Kidney (tissue), 14 donors: Measurements from ENCODE around the gene KNL1. TPM values are rescaled to one million over a fixed set of nuclear protein-coding genes. Genes with fewer than 3 reads are reported as not detected.

Experiments used
- DNase-seq, 5 donors: peaks; one replicate each; pipeline ENCODE4 v3.0.0-alpha.2; 2013 to 2020
- FAIRE-seq: peaks from 2 replicates; lab custom pipeline; 2012; peaks lifted over from hg19 to GRCh38; lab: Jason Lieb, UNC
- H3K27ac ChIP-seq, 2 donors: one replicate each; pipeline ENCODE4 v1.7.0; 2013; ENCODE audit warnings: low read depth in 2 of 2, low read length in 2 of 2, inconsistent platforms in 1 of 2
- H3K27me3 ChIP-seq: one replicate; pipeline ENCODE4 v1.7.1; 2013; ENCODE audit warnings: low read length, inconsistent platforms; ENCODE audit not compliant: control insufficient read depth, insufficient read depth
- H3K36me3 ChIP-seq, 3 donors: one replicate each; pipeline versions ENCODE4 v1.7.0 to v1.7.1; 2013; ENCODE audit warnings: low read length in 3 of 3, control low read depth in 1 of 3, inconsistent platforms in 1 of 3; ENCODE audit not compliant: insufficient read depth in 3 of 3, control insufficient read depth in 2 of 3
- H3K4me1 ChIP-seq, 3 donors: one replicate each; pipeline versions ENCODE4 v1.7.0 to v1.7.1; 2013; ENCODE audit warnings: low read length in 3 of 3, inconsistent platforms in 1 of 3, low read depth in 1 of 3; ENCODE audit not compliant: control insufficient read depth in 2 of 3, insufficient read depth in 2 of 3
- H3K4me3 ChIP-seq, 3 donors: one replicate each; pipeline versions ENCODE4 v1.7.0 to v1.8.1; 2013; ENCODE audit warnings: low read length in 3 of 3, control low read depth in 1 of 3, inconsistent platforms in 1 of 3
- H3K9ac ChIP-seq, 3 donors: one replicate each; pipeline versions ENCODE4 v1.7.0 to v1.7.1; 2013; ENCODE audit warnings: low read length in 3 of 3, control low read depth in 1 of 3, inconsistent platforms in 1 of 3
- H3K9me3 ChIP-seq, 3 donors: one replicate each; pipeline versions ENCODE4 v1.7.0 to v1.7.1; 2013; ENCODE audit warnings: low read length in 3 of 3, control low read depth in 1 of 3, inconsistent platforms in 1 of 3; ENCODE audit not compliant: control insufficient read depth in 2 of 3, insufficient read depth in 1 of 3
- intact Hi-C: fragments of 100-400 bp; cut with DNase I; formaldehyde crosslinking; loops from one replicate; pipeline ENCODE4 v1.11.1; 2022
- polyA plus RNA-seq: library from polyadenylated mRNA; stranded (reverse); fragments of 350-450 nt; fragmentation: Illumina TruSeq; extraction: RNeasy Lipid Tissue Mini Kit (QIAGEN cat#74804); gene quantifications from one replicate; pipeline ENCODE4 v1.2.3, GENCODE V29; 2014; ENCODE audit warnings: low read depth, low replicate concordance; ENCODE audit not compliant: insufficient read depth
- total RNA-seq: library from RNA; stranded (reverse); fragmentation: NEBNext Ultra II Directional; extraction: Animal tissue kit (Norgen Biotek cat#: 25700); gene quantifications from one replicate; pipeline ENCODE4 v1.2.1, GENCODE V29; 2021
- TF ChIP-seq, protein P1 (sequence below): IDR thresholded peaks from 3 replicates; pipeline ENCODE4 v1.5.1; 2012; ENCODE audit warnings: mild to moderate bottlenecking, moderate library complexity, borderline replicate concordance; ENCODE audit not compliant: insufficient read depth; ENCODE audit errors: extremely low read depth
- donor health status: control.
- donor health status: control.
- donor health status: control.
- donor health status: control.
- donor health status: control.
- donor health status: DM: yes; HTN: yes; CAD: no.
- donor health status: Normal renal cell carcinoma (clear cell type).

Gene KNL1
- total and polyA plus RNA-seq, 2 donors from 2014 or later: 1.1 to 2.5 TPM

DNA sequence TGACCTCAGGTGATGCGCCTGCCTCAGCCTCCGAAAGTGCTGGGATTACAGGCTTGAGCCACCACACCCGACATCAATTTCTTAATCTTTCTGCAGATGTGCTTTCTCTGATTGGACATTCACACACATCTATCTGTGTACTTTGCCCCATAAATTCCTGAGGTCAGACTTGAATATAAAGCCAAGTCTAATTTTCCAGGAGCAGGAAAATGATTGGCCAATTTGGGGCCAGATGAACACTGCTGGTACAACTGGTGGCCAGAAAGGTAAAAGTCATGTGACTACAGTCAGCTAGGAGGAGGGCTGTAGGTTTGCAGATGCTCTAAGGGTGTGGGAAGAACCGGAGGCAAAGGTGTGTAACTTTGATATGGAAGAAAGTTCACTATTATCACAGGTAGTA, 97.7 kb downstream of the KNL1 start:
- H3K27ac ChIP-seq: no peak overlapping the region
- TF ChIP-seq, protein P1, sequence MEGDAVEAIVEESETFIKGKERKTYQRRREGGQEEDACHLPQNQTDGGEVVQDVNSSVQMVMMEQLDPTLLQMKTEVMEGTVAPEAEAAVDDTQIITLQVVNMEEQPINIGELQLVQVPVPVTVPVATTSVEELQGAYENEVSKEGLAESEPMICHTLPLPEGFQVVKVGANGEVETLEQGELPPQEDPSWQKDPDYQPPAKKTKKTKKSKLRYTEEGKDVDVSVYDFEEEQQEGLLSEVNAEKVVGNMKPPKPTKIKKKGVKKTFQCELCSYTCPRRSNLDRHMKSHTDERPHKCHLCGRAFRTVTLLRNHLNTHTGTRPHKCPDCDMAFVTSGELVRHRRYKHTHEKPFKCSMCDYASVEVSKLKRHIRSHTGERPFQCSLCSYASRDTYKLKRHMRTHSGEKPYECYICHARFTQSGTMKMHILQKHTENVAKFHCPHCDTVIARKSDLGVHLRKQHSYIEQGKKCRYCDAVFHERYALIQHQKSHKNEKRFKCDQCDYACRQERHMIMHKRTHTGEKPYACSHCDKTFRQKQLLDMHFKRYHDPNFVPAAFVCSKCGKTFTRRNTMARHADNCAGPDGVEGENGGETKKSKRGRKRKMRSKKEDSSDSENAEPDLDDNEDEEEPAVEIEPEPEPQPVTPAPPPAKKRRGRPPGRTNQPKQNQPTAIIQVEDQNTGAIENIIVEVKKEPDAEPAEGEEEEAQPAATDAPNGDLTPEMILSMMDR: no peak
- peaks cover 2 to 16% (median 6%) of the 10 kb centered on the region in 3 donors for H3K4me1 ChIP-seq
- H3K9ac ChIP-seq: no peak overlapping the region
- H3K27me3 ChIP-seq: no peaks in the 10 kb centered on the region
- no peaks in the 10 kb centered on the region for H3K36me3 ChIP-seq
- FAIRE-seq (no peak), DNase-seq (no peak)
- intact Hi-C loops: no loop called here
- no peaks in the 10 kb centered on the region for H3K9me3 ChIP-seq
- H3K4me3 ChIP-seq: no peak overlapping the region

DNA sequence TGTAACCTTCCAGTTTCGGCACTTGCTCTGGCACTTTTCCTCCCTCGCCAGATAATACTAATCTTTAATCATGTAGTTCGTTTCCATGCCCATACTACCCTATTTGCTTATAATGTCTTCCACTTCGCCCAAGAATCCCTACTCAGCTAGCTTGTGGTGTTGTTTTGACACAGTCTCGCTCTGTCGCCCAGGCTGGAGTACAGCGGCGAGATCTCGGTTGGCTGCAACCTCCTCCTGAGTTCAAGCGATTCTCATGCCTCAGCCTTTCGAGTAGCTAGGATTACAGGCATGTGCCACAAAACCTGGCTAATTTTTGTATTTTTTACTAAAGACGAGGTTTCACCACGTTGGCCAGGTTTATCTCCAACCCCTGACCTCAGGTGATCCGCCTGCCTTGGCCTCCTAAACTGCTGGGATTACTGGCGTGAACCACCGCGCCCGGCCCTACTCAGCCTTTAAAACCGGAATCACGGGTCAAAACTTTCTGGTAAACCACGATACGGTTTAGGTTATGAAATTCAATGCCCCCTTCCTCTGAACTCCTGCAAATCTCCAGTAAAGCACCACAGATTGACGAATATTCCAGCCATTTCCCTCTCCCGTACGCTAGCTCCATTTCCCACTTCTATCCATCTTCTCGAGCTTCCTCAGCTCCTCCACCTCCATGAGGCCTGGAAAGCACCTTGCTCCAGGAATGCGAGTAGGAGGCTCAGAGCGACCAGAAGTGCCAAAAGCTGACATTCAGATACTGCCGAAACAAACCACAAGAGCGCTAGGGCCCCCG, 100.0 kb downstream of the KNL1 start:
- Histone ChIP-seq H3K27me3 (no peaks in the 10 kb centered on the region), H3K4me1 (peaks cover 2 to 16% (median 6%) of the 10 kb centered on the region in 3 donors), H3K27ac (peak overlapping the region; percentile 99), H3K9ac (peak overlapping the region; percentile 95 to 98 (median 96)), H3K4me3 (peak overlapping the region; percentile 88 to 99 (median 97)), H3K9me3 (no peaks in the 10 kb centered on the region), H3K36me3 (no peaks in the 10 kb centered on the region)
- intact Hi-C loops: no loop called here
- TF ChIP-seq, protein P1: peak; percentile 9
- no peak for FAIRE-seq
- peak in 3 of 5 donors; percentile 23 to 48 (median 38) for DNase-seq

DNA sequence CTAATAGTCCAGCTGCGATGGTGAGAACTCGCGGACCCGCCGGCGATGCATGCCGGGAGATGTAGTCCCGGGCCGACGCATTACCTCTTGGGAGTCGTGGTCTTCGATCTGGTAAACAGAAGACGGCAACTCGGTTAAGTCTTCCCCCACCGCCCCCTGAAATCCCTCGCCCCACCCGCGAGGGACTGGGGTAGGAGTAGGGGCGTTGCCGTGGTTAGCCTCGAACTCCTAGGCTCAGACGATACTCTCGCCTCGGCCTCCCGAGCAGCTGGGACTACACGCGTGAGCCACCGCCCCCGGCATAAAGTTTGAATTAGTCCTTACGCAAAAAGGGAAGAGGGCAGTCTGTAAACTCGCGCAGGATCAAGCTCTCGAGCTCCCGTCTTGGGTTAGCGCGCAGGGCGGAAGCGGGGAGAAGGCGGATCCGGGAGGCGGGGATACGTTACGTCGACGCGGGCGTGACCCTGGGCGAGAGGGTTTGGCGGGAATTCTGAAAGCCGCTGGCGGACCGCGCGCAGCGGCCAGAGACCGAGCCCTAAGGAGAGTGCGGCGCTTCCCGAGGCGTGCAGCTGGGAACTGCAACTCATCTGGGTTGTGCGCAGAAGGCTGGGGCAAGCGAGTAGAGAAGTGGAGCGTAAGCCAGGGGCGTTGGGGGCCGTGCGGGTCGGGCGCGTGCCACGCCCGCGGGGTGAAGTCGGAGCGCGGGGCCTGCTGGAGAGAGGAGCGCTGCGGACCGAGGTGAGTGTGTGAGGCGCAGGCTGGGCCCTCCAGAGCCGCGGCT, 100.8 kb downstream of the KNL1 start, which contains the start of gene RAD51:
Gene RAD51, plus strand, starts transcription at position 487 of the 781 bp plus-strand sequence. CDS start 3,585 bp downstream, outside the sequence.
- intact Hi-C loops: no loop called here
- FAIRE-seq: no peak
- H3K36me3 ChIP-seq: no peaks in the 10 kb centered on the region

More for the DNA sequence above, 100.8 kb downstream of the KNL1 start, which contains the start of gene RAD51:
- peaks cover 2 to 16% (median 6%) of the 10 kb centered on the region in 3 donors for H3K4me1 ChIP-seq
- peak; percentile 94 to 98 (median 97) for DNase-seq
- peak within 1 kb of the TSS; percentile 99 for H3K27ac ChIP-seq
- H3K4me3 ChIP-seq: peak within 1 kb of the TSS; percentile 88 to 99 (median 97)
- H3K9ac ChIP-seq: peak within 1 kb of the TSS; percentile 95 to 98 (median 96)
- no peaks in the 10 kb centered on the region for H3K27me3 ChIP-seq
- H3K9me3 ChIP-seq: no peaks in the 10 kb centered on the region
- TF ChIP-seq, protein P1: no peak
